GM18526 (cell line): ENCODE results near the gene SEPTIN11.

ENCODE experiments used
- POLR2A ChIP-seq: IDR thresholded peaks from 3 replicates; pipeline ENCODE4 v1.6.1; 2011; ENCODE audit not compliant: insufficient read length; ENCODE audit errors: extremely low read depth

Gene SEPTIN11

GRCh38 chr4:76964769-76965168 lies 15.2 kb downstream of the SEPTIN11 start:
- TF ChIP-seq POLR2A = no peak

GRCh38 chr4:76965866-76966579 lies 16.5 kb downstream of the SEPTIN11 start:
- TF ChIP-seq POLR2A = no peak

GRCh38 chr4:76968937-76969336 lies 19.4 kb downstream of the SEPTIN11 start:
- TF ChIP-seq POLR2A = no peak

GRCh38 chr4:76969495-76969894 lies 19.9 kb downstream of the SEPTIN11 start:
- TF ChIP-seq POLR2A = no peak

GRCh38 chr4:76969941-76970529 lies 20.5 kb downstream of the SEPTIN11 start:
- TF ChIP-seq POLR2A = no peak

- TF ChIP-seq POLR2A = no peak
These were observed 22.8 kb downstream of the SEPTIN11 start for GRCh38 chr4:76972306-76972705.

GRCh38 chr4:76974150-76974549 lies 24.6 kb downstream of the SEPTIN11 start:
- TF ChIP-seq POLR2A = no peak

- TF ChIP-seq POLR2A = no peak
These were observed 27.6 kb downstream of the SEPTIN11 start for GRCh38 chr4:76977113-76977512.

- TF ChIP-seq POLR2A = no peak
These were observed 28.3 kb downstream of the SEPTIN11 start for GRCh38 chr4:76977736-76978350.

GRCh38 chr4:76979236-76979635 lies 29.7 kb downstream of the SEPTIN11 start:
- TF ChIP-seq POLR2A = no peak

GRCh38 chr4:76980261-76980660 lies 30.7 kb downstream of the SEPTIN11 start:
- TF ChIP-seq POLR2A = no peak

GRCh38 chr4:76981644-76982043 lies 32.1 kb downstream of the SEPTIN11 start:
- no peak for TF ChIP-seq POLR2A

GRCh38 chr4:76982638-76983584 lies 33.4 kb downstream of the SEPTIN11 start:
- TF ChIP-seq POLR2A = no peak

- TF ChIP-seq POLR2A = no peak
These were observed 34.6 kb downstream of the SEPTIN11 start for GRCh38 chr4:76984127-76984526.

GRCh38 chr4:76984788-76985211 lies 35.2 kb downstream of the SEPTIN11 start:
- no peak for TF ChIP-seq POLR2A

- TF ChIP-seq POLR2A = no peak
These were observed 37.6 kb downstream of the SEPTIN11 start for GRCh38 chr4:76987153-76987591.

GRCh38 chr4:76987685-76988084 lies 38.1 kb downstream of the SEPTIN11 start:
- TF ChIP-seq POLR2A = no peak
